Effector CD8-positive, alpha-beta T cell (primary cell): ENCODE results near the gene ALKBH3.

ENCODE experiments used
- DNase-seq: peaks from one replicate; lab custom pipeline; 2025; lab: John Stamatoyannopoulos, UW

Gene ALKBH3

DNA sequence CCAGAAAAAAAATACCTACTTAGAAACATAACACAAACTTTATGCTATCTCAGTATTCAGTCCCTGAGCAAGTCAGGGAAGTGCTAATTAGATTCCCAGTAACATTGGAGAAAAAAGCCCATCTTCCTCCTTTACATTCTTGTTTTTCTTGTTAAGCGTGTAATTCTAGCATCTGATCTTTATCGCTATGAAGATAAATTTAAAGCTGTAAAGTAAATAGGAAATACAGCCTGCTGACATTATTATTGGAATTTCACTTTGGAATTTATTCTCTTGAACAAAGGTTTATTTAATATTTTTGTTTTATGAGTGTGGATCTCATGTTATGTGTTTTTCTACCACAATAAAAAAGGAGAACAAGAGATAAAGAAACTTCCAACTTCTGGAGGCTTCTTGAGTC is 13.9 kb downstream of the ALKBH3 start:
- DNase-seq, result no peak

DNA sequence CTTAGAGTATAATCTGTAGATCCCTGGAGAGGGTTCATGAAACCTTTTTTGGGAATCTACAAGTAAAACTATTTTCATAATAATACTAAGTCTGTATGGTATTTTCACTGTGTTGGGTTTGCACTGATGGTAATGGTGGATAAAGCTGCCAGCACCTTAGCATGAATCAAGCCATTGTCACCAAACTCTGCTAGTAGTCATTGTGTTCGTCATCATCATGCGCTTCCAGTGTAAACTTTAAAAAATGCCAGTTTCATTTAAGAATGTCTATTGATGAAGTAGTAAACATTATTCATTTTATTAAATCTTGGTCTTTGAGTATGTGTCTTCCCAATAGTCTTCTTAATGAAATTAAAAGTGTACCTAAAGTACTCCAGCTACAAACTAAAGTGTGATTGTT is 15.0 kb downstream of the ALKBH3 start:
- no peak for DNase-seq

DNA sequence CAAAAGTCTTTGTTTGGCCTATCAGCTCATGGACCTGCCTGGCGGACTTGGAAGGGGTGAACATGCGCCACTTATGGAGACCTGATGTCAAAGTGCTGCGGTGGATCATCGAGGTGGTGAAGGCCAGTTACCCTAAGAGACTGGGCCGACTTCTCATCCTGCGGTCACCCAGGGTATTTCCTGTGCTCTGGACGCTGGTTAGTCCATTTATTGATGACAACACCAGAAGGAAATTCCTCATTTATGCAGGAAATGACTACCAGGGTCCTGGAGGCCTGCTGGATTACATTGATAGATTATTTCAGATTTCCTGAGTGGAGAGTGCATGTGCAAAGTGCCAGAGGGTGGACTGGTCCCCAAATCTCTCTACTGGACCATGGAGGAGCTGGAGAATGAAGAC is 17.9 kb downstream of the ALKBH3 start:
- DNase-seq, result no peak

DNA sequence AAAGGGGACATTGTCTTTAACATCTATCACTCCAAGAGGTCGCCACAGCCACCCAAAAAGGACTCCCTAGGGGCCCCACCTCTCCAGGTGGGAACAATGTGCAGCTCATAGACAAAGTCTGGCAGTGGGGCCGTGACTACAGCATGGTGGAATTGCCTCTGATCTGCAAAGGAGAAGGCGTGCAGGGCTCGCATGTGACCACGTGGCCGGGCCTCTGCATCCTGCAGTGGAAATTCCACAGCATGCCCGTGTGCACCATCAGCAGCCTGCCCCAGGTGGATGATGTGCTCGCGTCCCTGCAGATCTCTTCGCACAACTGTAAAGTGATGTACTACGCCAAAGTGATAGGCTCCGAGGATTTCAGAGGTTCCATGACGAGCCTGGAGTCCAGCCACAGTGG is 18.5 kb downstream of the ALKBH3 start:
- DNase-seq, result no peak

DNA sequence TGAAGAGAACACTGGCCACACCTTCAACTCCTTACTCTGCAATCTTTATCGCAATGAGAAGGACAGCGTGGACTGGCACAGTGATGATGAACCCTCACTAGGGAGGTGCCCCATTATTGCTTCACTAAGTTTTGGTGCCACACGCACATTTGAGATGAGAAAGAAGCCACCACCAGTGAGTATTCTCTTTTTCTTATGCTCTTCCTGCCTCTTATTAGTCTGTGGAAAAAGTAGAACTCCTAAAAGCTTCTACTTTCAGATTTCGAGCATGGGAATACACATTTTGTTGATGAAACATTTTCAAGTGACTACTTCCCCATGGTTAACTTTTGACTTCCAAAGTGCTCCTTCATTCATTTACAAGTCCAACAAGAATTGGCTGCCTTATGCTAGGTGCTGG is 20.9 kb downstream of the ALKBH3 start:
- DNase-seq, result no peak

DNA sequence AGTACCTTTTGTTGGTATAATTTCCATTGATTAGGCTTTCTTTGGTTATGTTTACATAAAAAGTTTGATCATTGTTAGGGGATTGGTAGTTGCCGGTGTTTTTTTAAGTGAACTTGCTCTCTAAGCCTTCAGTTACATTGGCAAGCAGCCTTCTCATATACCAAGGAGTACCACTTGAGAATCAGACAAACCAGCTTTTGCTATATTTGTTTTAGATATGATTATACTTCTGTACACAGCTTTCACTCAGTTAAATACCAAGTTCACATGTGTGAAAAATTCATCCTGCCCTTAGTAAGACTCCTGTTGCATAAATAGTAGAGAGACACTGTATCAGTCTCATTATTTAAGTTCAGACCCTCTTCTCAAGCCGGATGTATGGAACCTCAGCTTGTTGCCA is 22.4 kb downstream of the ALKBH3 start:
- DNase-seq, result no peak

DNA sequence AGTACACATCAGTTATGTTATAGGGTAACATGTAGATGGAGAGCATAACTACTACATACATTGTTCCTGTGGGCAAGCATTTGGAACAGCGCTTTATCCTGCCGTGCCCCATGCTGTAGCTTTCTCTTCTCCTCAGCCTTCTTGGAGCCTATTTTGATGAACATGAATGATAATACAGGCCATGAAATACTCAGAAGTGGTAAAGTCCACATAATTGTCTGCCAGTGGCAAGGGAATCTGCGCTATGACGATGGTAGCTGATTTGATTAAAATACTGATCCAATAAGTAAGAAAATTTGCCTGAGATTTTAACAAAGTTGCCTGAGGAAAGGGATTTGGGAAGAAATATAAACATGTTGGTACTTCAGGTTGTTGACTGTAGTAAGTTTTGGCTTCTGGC is 23.3 kb downstream of the ALKBH3 start:
- no peak for DNase-seq

DNA sequence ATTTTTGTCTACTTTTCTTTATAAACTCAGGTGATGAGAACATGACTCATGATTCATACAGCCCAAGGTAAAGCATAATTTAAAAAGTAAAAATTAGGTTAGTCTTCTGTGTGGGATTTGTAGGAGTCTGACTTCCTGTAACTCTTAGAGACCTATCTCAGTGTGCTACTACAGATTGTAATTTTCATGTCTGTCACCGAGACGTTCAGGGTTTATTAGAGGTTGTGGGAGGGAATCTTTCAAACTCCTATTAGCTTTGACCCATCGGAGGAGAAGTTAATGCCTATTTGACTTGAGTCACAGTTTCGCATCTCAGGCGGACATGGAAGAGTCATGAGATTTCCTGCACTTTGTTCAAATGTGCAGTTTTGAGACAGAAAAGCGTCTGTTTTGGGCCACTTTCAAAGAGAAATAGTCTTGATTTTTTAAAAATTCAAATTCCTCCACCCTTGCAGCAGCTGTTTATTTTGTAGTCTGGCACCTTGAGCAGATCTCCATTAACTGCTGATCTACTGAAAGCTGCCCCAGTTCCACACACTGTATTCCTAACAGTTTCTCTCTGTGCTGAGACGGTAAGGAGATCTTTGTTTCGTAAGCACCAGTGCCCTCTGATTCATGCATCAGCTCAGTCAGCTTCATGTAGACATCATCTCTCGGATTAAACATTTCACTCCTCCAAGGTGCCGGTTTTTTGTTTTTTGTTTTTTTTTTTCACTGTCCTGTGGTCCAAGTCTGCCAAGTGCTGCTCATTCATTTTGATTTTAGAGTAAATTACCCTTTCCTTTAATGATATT is 24.3 kb downstream of the ALKBH3 start:
- no peak for DNase-seq

DNA sequence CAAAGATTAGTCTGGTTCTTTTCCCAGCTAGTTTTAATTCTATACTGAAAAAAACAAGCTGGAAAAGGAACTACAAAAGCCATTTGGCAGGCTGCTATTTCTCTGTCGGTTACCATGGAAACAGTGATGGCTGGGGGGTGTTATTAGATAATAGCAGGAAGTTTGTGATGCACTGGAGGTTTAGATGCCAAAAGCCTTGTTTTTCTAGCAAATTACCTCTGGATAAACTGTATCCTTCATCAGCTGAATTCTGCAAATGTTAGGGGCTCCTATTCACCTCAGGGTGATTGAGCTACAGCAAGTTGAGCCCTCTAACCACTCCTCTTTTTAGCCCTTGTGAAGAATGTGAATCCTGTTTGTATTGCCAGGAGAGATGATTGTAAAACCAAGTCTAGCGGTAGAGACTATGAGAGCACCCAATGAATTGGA is 25.2 kb downstream of the ALKBH3 start:
- no peak for DNase-seq

DNA sequence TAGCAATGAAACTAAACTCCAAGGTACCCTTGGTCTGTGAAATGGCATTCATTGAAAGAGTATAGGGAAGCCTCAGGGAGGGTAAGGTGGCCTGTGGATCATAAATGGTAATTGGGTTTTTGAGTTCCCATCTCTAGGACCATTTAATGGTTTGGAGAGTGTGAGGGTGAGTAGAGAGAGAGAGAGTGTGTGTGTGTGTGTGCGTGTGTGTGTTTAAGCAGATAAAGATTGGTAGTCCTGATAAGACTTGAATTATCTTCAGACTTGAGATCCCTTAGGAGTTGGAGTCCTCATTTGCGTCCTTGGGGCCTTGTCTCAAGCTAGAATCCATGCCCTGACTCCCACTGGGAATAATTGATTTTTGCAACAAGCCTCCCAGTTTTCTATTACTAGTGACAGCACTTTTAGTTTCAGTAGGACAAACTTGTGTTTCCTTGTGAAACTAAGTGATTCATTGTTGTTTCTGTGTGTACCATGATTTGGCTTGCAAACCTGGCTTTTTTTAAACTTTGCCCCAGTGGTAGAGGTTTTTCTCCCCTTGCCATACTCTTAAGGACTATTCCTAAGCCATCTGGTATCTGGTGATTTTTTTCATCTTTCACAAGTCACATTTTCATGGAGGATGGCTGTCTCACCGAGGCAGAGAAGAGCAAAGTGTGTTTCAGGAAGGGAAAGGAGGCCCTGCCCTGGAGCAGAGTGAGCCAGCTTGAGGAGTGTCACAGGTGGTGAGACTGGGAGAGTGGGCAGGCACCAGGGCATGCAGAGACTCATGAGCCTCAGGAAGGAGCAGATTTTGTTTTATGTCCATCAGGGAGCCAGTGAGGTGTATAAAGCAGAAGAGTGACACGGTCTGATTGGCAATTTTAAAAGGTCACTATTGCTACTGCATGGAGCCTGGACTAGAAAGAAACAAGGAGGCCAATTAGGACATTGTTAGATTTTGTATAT is 26.7 kb downstream of the ALKBH3 start:
- no peak for DNase-seq

DNA sequence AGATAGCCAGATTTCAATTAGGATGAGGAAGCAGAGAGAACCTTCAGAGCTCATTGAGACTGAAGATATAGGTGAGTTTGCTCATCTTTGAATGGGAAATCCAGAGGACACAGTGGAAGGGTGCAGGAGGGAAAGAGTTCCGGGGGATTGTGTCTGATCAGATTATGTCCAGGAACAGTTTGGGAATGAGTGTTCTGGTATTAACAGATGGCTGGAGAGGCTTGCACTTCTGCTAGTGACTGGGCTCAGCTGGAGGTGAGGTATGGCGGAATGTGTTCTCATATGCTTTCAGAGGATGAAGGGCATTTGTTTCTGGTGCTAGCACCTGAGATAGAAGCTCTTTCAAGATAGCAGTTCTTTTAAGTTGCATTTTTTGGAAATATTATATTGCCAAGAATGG is 27.6 kb downstream of the ALKBH3 start:
- no peak for DNase-seq

DNA sequence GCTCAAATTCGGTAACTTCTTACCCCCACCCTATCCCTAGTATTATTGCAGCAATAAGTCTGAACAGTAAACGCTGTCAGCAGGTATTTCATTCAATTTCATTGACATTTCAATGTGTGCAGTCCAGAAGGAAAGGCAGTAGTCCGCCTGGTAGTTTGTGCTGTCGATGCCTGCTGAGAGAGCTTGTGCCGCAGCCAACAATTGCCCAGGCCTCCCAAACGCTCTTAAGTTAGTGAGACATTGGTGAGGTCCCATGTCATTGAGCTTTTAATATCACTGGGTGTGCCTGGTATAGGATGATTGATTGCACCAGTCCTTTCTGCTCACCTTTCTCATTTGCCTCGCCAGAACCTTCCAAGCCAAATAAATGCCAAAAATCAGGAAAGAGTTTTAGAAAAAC is 28.1 kb downstream of the ALKBH3 start:
- DNase-seq, result no peak

DNA sequence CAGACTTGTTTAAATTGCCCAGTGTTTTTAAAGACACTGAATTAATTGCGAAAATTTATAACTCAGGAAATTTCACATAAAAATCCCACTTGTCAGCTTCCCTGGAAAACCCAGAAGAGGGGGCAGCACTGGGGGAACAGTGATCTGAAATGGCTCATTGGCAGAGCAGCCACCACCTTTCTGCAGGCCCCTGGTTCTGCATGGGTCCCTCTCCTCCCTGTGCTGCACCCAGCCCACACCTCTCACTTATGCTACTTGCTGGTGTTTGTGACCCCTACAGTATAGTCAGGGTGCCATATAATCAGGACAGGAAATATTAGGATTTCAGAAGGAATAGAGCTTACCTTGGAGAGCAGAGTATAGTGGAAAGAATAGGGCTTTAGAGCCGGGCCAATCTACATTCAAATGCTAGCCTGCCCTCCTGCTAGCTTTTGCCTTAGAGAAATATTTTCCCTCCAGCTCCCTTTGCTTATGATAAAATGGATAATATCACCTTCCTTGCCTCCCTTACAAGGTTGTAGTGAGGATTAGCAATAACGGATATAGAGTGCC is 33.3 kb downstream of the ALKBH3 start:
- no peak for DNase-seq

DNA sequence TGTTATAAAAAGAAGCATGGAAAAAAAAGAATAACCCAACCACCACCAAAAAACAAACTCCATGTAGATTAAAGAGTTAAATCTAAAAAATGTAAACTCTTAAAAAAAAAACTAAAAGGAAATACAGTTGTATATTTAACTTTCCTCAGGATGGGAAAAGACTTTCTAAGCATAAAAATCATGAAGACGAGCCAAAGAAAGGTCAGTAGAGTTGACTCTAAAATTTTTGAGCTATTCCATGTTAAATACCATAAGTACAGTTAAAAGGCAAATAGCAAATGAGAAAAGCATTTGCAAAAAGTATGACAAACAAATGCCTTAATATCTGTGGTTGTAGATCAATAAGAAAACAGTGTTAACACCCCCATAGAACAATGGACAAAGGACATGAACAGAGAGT is 33.8 kb downstream of the ALKBH3 start:
- no peak for DNase-seq

DNA sequence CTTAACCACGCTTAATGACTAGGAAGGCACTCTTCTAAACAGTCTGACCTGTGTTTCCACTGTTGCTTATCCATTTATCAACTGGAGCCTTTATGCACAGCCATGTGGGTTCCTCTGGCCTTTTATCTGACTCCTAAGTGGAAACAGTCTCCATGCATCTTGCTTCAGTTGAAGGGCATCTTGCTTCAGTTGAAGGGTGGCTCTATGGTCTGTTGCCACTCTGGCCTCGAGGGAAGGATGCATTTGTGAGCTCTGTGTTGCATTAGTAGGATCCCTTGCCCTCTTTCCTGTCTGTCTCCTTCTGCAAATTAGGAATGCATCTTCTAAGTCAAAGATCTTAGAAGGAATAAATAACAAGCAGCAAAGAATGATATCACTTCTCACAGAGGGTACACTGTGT is 36.0 kb downstream of the ALKBH3 start:
- no peak for DNase-seq

DNA sequence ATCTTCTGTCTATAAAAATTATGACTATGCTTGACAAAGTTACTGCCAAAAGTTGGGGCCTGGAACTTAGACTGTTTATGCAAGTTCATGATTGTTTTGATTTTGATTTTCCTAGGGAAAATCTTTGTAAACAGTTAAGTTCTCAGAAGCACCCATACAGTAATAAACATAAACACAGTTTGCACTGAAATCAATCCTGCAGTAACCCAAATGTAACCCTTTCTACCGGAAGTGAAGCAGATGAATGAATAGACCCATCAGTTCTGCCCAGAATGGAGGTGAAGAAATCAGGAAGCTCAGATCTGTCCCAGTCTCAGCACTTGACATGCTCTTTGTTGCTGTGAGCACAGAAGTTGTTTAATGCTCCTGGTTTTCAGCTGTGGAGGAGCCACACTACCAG is 37.2 kb downstream of the ALKBH3 start:
- no peak for DNase-seq

DNA sequence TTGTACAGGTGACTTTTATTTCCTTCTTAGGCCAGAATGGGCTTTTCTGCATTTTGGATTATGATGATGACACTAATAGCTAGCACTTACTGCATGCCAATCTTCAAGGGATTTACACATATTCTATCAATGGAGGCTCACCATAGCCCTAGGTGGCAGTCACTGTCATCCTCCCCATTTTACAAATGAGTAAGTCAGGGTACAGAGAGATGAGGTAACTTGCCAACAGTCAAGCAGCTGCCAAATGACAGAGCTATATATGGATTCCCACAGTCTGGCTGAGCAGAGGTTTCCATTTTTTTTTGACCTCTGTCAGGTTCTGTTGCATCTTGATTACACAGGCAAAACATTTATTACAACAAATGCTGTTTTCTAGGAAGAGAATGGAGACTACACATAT is 38.0 kb downstream of the ALKBH3 start:
- no peak for DNase-seq

DNA sequence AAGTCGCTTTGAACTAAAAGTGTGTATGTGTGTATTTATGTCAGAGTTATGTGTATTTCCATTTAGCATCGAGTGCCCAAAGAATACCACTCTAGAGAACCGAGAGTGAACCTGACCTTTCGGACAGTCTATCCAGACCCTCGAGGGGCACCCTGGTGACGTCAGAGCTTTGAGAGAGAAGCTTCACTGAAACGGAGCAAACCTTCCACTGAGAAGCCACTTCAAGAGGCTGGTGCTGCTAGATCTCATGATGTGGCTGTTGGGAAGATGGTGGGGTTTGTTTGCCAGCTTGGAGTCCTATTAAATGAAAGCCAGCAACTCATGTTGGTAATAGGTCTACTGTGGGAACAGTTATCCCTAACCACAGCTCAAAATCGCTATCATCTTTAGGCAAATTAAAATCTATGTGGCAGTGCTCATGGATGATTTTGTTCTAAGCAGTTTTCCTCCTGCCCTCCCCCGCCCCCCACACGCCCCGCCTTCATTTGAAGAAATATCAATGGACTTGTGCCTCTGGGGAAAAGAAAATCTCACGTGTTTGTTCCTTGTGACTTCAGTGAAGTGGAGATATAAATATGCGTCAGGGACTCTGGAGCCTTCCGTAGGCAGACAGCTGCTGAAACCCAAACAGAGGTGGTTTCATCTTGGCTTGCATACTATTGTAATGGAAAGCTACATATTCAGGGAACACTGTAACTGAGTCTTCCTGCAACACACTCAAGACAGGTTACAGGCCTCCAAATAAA is 39.4 kb downstream of the ALKBH3 start:
- DNase-seq, result no peak

DNA sequence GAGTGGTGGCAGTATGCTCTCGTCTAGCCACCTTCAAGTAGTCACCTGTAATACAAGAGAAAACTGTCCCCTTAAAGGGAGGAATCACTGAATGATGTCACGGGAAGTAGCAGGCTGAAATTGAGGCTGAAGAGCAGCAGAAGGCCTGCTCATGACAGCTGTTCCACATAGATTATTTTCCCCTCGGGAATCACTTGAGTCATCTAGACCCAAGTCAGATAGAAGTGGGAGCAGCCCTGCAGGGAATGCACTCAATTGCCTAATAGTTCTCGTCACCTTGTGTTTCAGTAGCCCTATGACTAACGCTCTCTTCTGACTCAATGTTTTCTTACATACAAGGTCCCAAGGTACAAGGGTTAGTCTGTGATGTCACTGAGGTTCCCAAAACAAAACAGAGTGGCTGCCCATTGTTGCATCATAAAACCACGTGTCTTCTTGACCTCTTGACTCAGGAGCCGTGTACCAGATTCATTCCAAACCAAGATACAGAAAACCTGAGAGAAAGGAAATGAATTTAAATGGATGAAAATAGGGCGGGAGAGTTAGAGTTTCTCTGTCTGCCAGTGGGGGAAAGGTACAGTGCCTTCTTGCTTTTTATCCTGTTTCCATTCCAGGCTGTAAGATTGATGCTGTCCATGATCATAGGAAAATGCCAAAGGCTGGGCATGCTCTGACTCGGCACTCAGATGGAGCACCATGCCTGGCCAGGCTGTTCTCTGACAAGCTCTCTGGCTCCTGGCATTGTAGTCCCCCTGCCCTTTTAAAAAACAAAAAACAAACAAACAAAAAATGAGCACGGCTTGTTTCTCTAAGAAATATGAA is 40.2 kb downstream of the ALKBH3 start:
- no peak for DNase-seq

DNA sequence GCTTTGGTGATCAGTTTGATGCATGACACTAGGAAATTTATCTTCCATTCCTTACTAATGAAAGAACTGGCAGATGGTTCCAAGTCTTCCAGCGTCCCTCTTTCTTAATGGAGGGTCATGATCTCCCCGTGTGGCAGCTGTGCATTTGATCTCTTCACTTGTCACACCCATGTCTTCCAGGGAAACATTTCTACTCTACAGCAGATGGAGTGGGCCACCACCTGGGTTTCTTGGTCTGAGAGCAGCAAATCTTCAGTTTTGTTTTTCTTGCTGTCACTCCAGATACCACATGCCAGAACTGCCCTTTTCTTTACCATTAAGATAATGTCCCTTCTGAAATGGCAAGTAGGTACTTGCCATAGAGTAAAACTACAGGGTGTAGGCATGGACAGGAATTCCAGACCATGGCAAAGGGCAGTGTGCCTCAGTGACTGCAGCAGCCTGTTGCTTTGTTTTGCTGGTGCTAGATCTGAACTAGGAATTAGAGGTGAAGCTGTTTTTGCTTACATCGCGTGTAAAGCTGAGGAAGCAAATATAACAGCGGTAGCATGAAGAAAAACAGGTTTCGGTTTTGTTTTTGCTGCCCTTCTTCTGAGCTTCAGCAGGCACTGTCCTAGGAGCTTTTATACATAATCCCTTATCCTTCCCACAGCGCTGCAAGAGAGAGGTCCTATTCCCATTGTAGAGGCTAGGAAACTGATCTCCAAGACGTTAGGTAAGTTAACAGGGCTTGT is 41.1 kb downstream of the ALKBH3 start:
- DNase-seq, result no peak

DNA sequence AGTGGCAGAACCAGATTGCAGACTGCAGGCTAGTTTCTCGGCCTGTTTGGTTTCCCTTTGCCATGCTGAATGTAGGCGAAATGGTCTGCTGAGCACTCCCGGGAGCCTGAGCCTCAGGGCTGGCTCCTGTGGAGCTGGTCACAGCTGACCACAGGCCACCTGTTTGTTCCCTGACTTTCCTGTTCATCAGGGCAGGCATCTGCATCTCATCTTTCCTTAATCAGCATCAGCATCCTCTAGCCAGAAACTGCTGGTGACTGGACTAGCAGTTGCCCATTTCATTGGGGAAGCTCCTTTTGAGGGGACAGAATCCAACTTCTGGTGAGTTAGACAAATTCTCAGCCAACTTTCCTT is 41.6 kb downstream of the ALKBH3 start:
- DNase-seq, result no peak
